ENCODE measurements around the gene MSI2.

Gene MSI2

DNA sequence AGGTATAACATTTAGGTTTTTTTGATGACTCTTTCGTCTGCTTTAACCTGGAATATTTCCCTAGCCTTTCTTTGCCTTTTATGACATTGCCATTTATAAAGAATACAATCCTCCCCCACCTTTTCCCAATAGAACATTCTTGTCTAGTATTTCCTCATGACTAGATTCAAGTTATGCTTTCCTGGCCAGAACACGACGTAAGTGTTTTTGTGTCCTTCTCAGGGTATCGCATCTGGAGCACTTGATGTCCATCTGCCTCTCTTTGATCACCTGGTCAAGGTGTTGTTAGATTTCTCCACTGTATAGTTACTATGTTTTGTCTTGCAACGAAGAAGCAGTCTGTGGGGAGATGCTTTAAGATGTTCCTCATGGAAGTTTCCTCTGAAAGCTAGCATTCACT lies 87.4 kb downstream of the MSI2 start:
- DNase-seq (ENCODE audit: low spot score): no peak

DNA sequence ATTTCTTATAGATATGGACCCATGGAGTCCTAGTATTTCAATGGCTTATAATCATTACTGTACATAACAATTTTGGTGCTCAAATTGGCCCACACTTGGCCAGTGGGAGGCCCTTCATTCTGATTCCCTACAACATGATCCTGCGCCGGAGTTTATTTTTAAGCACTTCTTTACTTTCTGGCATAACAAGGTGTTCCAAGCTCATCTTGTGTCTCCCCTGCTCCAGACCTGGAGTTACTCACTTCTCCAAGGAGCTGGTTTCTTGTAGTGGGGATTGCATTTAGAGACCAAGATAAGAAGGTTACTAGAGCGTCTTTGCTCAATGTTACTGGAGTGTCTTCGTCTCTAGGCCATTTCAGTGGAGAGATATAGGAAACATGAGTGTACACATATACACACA lies 87.9 kb downstream of the MSI2 start:
- no peak for DNase-seq (ENCODE audit: low spot score)

DNA sequence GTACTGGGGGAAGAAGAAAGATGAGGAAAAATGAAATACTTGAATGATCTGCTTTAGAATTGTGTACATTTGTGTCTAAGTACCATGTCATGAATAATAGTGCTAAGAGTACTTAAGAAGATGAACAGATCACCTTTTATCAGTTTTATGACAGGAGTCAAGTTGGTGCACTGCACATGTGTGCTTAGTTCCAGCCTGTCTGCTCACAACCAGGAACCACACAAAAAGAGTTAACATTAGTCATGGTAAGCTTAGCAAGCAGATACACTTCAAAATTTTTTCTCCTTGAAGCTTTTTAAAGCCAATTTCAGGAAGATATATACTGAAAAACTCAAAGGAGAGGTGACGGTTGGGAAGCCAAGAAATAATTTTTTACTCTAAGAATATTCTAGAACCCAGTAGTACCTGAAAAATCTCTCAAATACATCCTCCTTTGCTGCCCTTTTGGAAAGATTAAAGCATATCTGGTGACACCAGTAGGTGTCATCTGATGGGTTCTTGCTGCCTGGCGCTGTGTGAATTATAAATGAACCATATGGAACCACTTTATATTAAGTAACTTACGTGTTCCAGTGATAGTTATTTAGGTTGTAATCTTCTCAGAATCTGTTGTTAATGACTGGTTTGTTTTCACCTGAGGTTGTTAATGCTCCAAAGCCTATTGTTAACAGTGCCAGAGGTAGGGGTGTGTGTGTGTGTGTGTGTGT lies 93.4 kb downstream of the MSI2 start:
- no peak for DNase-seq (ENCODE audit: low spot score)

DNA sequence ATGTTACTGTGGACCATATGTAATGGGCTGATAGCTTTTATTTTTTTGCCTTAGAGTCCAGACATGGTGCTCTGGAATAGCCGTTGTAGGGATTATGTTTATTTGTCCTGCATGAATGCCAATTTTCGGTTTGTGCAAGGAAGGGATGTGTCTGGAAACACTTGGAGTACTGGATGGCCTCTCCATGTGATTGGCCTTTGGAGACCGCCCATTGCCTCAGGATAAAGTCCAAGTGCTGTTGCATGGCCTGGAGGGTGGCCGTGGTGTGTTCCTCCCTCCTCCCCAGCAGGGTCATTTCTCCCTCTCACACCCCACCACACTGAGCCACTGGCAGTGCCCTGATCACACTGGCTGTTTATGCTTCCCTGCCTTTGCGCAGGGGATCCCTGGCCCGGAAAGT lies 93.9 kb downstream of the MSI2 start:
- no peak for DNase-seq (ENCODE audit: low spot score)

DNA sequence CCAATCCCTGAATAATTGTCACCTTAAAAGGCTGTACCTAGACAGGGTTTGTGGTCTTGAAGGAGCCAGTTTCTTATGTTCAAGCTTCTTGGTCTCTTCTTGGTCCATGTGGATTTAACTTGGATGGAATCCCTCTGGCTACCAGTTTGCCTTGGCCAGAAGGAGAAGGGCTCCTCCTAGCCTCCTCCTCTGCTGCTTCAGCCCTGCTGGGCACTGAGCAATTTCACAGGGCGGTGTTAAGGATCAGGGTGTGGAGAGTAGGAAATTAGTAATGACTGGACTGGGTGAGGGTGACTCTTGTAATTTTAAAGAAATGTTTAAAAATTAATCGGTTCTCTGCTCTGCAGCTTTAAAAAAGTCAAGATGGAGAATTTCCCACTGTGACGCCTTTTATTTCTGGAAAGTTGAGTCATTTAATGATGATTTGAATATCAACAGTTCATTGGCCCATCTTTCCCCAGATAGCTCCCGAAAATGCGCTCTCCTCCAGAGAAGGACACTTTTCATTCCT lies 96.4 kb downstream of the MSI2 start:
- DNase-seq (ENCODE audit: low spot score): no peak

DNA sequence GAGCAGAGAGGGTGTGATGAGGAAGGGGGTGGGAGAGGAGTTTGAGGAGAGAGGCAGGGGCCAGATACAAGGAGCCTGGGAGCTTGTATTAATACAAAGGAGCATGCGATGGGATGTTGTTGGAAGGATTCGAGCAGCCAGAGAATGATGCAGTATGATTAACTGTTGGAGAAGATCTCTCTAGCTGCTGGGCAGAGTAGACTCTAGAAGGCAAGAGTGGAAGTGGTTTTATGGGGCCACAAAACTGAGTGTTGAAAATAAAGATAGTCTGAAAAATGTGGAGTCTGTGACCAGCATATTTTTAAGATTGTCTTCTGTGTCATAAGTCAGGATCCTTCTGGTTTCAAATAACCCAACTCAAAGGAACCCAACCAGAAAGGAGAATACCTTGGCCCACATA lies 98.3 kb downstream of the MSI2 start:
- no peak for DNase-seq (ENCODE audit: low spot score)

GRCh38 chr17:57355090-57355859 lies 99.0 kb downstream of the MSI2 start:
- DNase-seq (ENCODE audit: low spot score): no peak

DNA sequence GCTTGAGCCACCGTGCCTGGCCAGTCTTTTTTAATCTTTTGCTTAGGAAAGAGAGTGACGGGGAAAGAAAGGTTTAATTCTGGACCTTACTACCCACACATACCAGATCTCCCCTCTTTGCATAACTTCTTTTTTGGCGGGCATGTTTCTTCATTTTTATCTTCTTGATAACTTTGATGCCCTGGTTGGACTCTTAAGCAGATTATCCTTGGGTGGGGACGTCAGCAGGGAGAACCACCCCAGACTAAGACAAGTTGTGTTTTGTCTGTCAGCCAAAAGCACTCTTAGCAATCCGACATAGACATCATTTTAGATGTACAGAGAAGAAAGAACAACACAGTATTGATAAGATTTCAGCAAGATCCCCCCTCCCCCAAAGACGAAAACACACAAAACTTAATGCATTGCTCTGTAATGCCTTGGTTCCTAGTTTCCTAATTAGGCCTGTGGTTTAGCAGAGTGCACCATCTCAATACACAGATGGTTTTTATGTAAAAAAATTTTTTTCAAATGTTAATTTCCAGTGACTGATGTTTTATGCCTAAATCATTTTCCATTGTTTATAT lies 99.9 kb downstream of the MSI2 start:
- DNase-seq (ENCODE audit: low spot score): no peak

DNA sequence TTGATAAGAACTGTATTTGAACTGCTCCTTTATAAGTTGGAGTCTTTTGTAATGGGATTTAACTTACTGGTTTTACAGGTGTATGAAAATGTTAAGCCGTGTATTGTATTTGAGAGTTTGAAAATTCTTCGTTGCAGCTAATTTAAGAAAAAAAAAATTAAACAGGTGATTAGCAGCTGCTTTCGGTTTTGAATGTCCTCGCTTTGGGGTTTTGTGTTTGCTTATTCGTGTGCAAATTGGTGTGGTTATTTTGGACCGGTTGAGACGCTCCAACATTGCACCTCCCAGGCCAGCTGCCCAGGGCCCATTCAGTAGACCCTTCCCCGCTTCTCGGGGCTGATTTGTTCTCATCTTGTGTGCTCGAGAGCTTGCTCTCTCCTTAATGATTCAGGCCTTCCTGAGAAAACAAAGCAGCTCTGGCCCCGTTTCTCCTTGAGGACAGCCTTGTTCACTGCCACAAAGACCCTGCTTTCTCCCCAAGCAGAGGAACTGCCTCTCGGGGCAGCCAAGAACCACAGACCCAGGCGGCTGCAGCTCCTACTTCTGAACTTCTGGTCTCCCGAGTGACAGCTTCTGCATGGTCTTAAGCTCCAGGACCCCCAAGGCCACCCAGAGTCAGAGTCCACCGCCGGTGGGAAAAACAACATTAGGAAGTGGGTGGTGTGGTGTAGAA lies 100.5 kb downstream of the MSI2 start:
- DNase-seq (ENCODE audit: low spot score): peak; percentile 48

DNA sequence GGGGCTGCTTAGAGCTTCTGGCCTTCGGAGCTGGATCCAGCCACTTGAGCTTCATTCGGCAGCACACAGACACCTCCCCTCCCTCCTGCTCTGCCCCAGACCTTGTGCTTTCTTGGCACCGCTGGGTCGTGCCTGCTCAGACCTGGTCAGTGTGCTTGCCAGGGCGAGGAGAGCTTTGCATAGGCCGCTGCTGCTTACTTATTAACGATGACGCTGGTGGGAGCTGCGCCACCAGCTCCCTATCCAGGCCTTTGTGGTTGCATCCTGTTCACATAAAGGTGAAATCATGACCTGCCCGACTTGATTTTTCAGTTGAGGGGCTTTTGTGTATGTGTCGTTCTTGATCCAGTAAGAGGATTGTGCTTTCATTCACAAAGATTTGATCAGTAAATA lies 101.1 kb downstream of the MSI2 start:
- peak; percentile 40 for DNase-seq (ENCODE audit: low spot score)

- DNase-seq (ENCODE audit: low spot score): no peak
Measured at GRCh38 chr17:57357830-57358430, 101.6 kb downstream of the MSI2 start.

DNA sequence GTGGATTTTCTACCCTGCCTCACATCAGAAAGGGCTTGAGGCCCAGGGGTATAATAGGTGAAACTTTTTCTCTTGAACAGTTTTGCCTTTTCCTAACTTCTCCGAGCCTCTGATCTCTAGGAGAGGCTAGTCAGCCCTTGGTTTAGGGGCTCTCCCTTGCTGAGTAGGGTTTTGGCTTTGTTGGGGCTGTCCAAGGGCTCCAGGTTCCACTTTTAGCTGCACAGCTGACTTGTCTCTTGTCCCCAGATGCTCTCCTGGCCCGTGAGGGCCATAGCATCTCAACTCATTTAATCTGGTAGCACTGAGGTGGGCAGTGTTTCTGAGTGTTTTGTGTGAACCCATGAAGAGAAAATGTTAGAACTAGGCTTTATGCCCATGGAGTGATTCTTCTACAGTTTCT lies 103.9 kb downstream of the MSI2 start:
- no peak for DNase-seq (ENCODE audit: low spot score)

- no peak for DNase-seq (ENCODE audit: low spot score)
Measured at GRCh38 chr17:57362797-57363556, 106.7 kb downstream of the MSI2 start.

DNA sequence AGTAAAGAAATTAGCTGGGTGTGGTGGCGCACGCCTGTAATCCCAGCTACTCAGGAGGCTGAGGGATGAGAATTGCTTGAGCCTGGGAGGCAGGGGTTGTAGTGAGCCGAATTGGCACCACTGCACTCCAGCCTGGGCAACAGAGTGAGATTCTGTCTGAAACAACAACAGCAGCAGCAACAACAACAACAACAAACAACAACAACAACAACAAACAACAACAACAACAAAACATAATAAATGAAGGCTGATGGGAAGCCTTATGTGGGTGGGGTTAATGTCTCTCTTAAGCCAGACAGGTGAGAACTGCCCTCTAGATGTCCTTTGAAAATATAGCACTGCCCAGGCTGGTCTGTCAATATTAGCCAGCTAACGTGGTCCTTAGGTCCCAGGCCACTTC lies 107.3 kb downstream of the MSI2 start:
- DNase-seq (ENCODE audit: low spot score): no peak

DNA sequence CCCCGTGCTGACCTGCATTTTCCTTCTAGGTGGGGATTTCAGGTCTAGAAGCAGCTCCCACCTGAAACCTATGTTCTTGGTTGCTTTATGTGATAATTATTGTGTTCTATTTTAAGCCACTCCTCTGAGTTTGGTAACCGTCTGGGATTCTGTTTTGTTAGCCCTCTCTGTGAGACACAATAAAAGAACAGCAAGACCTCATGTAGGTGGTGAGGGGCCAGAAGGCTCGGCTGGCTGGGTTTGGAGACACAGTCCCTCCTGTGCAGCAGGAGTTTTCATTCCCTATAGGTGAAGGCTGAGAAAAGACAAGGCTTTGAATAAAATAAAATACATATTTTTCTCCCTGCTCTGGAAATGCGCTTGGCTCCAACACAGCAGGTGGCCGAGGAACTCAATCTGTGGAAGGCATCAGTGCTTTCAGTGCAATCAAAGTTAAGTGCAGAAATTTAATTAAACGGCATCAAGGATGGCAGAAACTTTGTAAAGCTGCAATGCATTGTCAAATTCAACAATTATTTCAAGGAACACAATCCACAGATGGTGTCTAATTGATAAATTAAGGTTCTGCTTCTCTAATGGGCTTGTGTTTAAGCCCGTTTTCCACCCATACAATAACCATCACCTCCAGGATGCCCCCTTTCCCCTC lies 107.8 kb downstream of the MSI2 start:
- no peak for DNase-seq (ENCODE audit: low spot score)

DNA sequence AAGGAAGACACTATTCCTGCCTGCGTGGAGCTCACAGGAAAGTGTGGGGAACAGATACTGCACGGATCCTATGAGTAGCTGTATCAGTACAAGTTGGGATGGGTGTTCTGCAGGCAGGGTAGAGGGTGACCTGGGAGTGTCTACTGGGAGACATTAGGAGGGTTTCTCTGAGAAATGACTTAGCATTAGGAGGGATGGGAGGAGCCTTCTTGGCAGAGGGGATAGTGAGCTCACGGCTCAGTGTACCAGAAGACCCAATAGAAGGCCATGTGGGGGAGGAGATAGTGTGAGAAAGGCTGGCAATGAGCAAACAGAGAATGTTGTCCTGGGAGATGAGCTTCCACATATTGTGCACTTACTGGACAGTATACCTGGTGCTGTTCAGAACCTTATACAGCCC lies 109.1 kb downstream of the MSI2 start:
- no peak for DNase-seq (ENCODE audit: low spot score)

- DNase-seq (ENCODE audit: low spot score): no peak
Measured at GRCh38 chr17:57366177-57366557, 109.8 kb downstream of the MSI2 start.

- no peak for DNase-seq (ENCODE audit: low spot score)
Measured at GRCh38 chr17:57366558-57367351, 110.4 kb downstream of the MSI2 start.

- no peak for DNase-seq (ENCODE audit: low spot score)
Measured at GRCh38 chr17:57368637-57369336, 112.5 kb downstream of the MSI2 start.
